HG02642 (cell line): ENCODE measurements around the gene SPINT2.

Experiments
- ATAC-seq: cut with Tn5 transposase; IDR thresholded peaks from one replicate; pipeline ENCODE4 v1.9.1; 2021; ENCODE audit warnings: mild to moderate bottlenecking; ENCODE audit not compliant: unreplicated experiment, poor library complexity

SPINT2 gene

DNA sequence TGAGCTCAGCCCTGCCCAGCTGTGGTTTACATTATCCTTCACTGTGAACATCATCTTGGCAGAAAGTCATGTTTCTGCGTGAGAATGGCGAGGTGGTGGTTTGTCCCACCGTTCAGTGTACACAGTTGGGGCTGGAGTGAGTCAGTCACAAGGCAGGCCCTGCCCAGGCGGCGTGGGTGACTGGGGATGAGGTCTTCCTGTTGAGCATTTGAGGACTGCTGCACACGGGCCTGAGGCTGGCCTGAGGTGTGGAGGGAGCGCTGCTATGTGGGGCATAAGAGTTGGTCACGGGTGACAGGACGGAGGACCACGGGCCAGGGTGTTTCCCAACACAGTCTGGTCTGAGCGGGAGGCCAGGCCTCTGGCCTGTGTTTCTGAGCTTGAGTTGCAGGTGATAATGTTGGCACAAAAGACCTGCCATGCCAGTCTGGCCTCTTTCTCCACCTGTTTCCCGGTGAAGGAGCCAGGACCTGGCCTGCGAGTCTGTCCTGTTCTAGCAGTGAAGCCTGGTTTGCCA lies 26.3 kb downstream of the SPINT2 start:
- no peak for ATAC-seq

DNA sequence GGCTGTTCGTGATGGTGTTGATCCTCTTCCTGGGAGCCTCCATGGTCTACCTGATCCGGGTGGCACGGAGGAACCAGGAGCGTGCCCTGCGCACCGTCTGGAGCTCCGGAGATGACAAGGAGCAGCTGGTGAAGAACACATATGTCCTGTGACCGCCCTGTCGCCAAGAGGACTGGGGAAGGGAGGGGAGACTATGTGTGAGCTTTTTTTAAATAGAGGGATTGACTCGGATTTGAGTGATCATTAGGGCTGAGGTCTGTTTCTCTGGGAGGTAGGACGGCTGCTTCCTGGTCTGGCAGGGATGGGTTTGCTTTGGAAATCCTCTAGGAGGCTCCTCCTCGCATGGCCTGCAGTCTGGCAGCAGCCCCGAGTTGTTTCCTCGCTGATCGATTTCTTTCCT lies 27.5 kb downstream of the SPINT2 start:
- no peak for ATAC-seq

DNA sequence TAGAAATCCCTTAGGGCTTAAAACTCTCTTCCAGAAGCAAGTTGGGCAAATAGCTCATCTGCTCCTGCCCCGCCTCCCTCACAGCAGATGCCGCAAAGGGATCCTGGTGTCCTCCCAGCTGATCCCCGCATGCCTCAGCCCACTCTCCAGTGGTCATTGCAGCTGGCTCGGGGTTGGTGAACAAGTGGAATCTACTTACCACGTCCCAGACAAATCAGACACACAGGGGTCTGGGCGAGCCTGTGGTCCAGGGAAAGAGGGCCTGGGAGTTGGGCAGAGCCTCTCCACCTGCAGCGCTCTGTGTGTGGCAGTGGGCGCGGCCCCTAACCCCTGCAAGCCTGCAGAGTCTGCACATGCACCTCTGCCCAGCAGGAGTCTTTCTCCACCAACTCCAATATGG lies 28.9 kb downstream of the SPINT2 start:
- ATAC-seq: no peak

DNA sequence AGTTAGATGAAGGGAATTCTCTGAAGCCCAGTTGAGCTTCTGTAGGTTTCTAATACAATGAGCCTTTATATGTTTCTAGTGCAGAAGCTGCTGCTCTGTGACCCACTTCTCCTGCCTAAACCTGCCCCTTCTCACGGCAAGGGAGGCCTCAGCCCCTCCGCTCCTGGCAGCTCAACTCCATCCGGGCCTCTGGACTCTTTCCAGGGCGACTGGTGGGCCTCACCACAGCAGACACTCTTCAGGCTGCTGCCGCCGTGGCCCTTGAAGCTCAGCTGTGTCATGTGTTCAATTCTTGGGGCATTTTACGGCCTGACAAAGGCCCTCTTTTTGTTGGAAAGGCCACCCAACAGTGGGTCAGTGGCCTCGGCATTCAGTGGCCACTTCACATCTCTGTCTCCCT lies 29.7 kb downstream of the SPINT2 start:
- no peak for ATAC-seq

DNA sequence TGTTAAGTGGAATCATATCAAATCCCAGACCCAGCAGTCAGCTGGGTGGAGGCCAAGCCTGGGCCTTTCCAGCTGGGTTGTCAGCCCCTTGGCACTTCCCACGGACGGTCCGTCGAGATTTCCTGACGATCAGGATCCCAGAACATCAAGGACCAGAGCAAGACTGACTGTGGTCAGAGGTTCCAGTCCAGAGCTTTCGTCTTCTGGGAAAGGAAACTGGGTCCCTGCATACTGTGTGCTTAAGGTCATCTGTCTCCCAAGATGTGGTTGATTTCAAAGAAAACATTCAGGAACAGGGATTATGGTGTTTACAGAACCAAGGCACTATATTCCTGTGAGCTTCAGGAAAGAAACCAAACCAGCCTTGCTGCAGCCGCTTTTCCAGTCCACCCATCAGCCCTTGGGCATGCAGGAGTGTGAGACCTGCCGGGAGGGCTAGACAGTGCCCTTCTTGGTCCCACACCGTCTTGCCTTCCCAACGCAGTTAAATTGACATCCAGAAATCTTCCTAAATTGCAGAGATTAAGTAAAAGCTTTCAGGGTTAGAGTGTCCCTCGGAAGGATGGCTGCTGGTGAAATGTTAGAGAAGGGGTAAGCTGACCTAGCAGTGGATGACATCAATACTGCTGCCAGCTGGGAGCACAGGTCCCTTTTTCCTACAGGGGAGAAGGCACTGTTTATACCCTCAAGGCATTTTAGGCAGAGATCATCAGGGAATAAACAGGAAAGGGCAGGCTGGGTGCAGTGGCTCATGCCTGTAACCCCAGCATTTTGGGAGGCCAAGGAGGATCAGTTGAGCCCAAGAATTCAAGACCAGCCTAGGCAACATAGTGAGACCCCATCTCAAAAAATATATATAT lies 34.7 kb downstream of the SPINT2 start:
- no peak for ATAC-seq

DNA sequence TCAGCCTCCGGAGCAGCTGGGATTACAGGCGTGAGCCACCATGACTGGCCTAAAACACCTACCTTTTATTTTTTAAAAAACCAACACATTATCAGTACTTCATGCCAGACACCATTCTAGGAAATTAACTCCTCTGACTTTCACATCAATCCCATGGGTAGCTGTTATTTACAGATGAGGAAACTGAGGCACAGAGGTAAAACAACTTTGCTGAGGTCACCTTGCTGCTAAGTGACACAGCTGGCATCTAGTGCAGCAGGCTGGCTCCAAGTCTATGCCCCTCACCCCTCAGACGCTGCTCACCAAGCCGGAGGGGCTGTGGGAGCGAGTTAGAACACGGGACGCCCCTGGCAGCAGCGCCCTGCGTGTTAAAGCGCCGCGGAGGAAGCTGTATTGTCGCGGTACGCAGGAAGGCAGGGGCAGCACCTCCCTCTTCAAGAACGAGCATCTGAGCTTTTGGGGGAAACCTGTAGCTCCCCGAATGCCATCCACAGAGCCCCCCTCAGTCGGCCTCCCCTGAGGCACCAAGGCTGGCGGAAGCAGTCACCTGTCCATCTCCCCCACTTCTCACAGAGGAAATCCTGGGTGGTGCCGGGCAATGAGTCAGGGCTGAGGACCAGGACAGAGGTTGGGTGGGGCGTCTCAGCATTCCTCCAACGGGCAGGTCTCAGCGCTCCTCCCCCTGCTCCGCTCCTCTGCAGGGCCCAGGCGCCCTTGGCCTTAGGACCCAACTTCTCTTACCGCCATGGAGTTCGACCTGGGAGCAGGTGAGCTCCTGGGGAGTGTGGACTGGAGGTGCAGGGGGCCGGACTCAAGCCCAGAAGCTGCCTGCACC lies 39.4 kb downstream of the SPINT2 start, which contains the start of gene C19orf33:
TSS of gene C19orf33 (plus strand) at position 735 of the 835 bp plus-strand sequence. CDS start at position 746, 11 bp downstream.
- ATAC-seq: no peak

DNA sequence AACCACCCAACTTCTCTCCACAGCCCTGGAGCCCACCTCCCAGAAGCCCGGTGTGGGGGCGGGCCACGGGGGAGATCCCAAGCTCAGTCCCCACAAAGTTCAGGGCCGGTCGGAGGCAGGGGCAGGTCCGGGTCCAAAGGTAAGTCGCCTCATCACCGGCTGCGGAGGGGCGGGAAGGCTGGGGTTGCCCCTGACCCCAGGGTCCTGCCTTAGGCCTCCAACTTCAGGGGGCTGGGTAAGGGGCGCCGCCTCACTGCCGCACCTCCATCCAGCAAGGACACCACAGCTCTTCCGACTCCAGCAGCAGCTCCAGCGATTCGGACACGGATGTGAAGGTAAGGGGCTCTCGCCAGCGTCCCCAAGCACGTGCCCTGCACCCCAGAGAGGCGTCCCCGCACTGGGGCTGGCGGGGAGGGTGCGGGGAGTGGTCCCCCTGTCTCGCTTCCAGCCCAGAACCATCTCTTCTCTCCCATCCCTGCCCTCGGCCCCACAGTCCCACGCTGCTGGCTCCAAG lies 40.0 kb downstream of the SPINT2 start:
- no peak for ATAC-seq

DNA sequence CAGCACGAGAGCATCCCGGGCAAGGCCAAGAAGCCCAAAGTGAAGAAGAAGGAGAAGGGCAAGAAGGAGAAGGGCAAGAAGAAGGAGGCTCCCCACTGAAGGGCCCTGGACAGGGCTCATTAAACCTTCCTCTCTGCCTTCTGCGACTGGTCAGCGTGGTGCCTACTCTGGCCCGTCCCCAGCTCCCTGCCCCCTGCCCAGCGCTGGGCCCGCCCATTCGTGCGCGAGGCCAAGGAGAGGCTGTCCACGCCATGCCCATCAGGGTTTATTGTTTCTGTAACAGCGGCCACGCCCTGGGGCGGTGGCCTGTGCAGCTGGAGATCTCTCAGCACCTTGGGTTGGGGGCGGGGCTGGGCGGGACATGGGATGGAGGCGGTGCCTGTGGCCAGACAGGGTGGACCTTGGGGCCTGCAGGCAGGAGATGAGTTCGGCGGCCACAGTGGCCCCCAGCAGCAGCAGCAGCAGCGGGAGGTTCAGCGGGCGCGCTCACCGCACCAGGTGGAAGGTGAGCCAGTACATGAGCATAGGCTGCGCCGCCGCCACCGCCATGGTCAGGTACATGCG lies 40.6 kb downstream of the SPINT2 start:
- no peak for ATAC-seq

DNA sequence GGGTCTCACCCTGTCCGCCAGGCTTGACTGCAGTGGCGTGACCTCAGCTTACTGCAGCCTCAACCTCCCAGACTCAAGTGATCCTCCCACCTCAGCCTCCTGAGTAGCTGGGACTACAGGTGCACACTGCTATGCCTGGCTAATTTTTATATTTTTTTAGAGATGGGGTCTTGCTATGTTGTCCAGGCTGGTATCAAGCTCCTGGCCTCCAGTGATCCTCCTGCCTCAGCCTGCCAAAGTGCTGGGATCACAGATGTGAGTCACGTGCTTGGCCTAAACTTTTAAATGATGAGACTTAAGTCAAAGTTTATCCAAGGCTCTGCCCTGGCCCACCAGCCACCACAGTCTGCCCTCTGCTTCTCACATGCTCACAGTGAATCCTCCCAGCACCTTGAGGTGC lies 41.9 kb downstream of the SPINT2 start:
- ATAC-seq: no peak

DNA sequence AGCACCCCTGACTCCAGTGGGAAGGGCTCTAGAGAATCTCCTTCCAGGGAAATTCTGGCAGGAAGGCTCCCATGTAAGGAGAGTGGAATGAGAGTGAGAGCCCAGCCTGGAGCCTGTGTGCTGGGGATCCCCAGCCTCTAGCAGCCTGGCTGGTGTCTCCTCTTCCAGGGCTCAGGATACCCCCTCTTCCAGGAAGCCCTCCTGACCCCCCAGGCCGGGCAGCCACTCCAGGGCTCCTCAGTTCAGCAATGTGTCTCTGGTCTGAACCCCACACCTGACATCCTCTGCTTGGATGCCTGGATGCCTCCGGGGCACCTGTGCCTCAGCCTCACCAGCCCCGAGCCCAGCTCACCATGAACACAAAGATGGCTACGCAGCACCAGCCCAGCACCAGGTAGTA lies 42.7 kb downstream of the SPINT2 start:
- no peak for ATAC-seq

DNA sequence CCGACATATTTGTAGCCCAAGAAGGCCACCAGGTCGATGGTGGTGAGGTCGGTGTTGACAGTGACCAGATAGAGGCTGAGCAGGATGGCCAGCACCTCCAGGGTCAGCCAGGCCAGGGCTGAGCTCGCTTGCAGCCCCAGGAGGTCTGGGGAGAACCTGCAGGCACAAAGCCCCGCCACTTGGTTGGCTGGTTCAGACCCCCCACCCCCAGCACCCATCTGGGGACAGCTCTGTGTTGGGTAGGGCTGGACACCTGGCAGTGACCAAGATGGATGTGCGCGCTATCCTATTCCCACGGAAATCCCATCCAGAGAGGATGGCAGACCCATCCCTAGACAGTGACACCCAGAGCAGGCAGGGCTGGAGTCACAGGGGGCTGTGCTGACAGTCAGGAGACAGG lies 43.2 kb downstream of the SPINT2 start:
- ATAC-seq: no peak

DNA sequence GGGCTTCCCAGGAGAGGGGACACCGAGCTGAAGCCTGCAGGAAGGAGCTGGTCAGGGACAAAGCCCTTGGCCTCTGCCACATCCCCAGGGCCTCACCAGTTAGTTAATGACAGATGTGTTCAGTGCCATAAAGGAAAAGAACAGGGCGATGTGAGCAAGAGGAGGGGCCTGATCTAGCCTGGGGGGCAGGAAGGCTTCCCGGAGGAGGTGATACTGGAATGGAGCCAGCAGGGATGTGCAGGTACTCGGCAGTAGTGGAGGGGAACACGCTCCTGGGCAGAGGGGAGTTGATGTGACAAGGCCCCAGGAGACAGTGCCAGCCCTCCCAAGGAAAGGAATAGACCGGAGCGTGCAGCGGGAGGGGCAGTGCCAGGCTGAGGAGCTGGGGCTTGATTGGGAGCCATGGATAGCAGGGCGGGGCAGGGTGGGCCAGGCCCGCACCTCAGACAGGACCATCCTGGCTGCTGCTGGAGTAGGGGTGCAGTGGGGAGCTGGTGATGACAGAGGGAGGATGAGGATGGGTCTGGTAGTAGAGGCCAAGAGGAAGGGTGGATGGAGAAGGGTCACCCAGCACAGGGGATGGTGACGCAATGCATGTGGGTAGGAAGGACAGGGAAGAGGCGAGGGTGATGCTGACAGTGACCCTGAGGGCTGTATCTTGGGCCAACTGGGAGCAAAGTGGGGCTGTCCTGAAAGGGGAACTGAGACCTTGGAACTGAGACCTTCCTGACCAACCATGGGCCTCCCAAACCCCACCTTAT lies 43.8 kb downstream of the SPINT2 start:
- no peak for ATAC-seq

DNA sequence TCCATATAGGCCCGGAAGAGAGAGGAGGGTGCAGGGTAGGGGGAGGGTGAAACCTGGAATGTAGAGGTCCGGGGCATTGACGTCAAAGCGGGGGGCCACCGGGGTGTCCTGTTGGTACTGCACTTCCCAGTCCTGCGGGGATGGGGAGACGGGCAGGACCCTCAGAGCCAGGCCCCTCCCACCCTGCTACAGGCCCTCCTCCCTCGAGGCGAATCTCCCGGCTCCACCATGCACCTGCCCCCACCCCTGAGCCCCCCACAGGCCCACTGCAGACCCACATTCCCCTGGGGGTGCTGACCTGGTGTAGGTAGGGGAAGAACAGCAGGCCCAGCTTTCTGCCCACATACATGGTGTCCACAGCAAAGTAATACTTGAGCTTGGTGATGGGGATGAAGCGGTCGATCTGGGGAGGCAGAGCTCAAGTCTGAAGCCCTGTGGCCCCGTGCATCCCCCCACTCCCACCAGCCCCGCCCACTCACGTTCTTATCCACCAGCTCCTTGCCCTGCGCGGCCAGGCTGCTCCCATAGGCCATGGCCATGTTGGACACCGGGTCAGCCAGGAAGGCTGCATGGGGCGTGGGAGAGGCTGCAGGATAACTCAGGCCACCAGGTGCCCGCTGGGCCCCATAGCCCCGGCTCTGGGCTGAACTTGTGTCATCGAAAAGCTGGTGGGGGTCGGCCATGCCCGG lies 44.7 kb downstream of the SPINT2 start:
- ATAC-seq: no peak

DNA sequence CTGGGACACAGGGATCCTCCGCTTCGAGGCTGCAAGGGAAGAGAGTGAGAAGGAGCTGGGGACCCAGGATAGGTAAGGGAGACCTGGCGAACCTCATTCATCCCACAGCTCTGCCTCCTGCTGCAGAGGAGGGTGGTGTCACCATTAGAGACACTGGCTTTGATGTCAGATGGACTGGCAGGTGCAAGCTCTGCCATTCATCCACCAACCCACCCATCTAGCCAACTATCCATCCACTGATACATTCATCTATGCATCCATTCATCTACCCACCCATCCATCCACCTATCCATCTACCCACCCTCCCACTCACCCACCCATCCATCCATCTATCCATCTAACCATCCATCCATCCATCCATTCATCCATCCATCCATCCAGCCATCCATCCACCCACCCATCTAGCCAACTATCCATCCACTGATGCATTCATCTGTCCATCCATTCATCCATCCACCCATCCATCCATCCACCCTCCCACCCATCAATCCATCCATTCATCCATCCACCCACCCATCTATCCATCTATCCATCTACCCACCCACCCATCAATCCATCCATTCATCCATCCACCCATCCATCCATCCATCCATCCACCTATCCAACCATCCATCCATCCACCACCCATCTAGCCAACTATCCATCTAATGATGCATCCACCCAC lies 45.4 kb downstream of the SPINT2 start:
- ATAC-seq: no peak

DNA sequence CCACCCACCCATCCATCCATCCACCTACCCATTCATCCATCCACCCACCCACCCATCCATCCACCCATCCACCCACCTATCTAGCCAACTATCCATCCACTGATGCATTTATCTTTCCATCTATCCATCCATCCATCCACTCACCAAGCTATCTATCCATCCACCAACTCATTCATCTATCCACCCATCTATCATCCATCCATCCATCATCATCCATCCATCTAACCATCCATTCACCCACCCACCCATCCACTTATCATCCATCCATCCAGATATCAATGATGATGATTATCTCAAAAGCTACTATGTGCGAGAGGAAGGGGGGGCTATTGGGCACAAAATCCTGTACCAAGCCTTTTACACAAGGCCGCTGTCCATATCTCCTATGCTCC lies 45.9 kb downstream of the SPINT2 start:
- ATAC-seq: no peak

DNA sequence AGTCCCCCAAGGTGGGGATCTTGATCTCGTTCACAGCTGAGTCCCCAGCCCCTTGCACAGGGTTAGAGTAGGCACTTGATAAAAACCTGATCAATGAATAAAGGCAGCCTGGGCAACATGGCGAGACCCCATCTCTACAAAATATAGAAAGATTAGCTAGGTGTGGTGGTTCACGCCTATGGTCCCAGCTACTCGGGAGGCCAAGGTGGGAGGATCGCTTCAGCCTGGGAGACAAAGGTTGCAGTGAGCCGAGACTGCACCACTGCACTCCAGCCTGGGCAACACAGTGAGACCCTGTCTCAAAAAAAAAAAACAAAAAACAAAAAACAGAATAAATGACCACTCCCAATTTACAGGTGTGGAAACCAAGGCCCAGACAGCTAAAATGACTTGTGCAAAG lies 46.6 kb downstream of the SPINT2 start:
- no peak for ATAC-seq

DNA sequence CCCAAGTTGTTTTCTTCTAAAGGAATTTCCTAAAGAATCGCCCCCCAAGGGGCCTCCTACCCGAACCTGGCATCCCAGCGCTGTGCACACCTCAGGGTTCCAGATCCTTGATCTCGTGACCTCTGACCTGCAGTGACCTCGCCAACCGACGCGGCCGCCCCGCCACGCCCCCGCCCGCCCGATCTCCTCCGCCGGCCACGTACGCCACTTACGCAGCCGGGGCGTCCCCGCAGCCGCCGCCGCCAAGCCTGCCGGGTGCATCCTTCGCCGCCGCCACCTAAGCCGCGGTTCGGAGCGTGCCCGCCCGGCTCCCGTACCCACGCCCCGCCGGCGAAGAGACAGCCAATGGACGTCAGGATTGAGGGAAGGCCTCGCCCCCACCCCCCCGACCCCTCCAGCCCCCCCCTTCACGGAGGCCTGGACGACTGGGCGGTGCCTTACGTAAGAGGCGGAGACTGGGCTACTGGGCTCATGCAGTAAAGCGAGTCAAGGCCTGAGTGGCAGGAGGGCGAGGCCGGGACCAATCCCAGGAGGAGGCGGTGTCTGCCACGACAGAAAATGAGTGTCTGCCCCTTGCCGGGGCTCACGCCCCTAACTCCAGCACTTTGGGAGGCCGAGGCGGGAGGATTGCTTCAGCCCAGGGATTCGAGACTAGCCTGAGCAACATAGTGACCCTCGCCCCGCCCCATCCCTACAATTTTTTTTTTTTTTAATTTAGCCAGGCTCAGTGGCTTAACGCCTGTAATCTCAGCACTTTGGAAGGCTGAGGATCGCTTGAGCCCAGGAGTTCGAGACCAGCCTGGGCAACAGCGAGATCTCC lies 51.5 kb downstream of the SPINT2 start, which contains the start of gene YIF1B:
TSS of gene YIF1B (minus strand) at position 291 of the 820 bp plus-strand sequence. CDS start at position 261, 30 bp downstream.
- peak; percentile 89 for ATAC-seq
